HG03159 (cell line): ENCODE measurements around the gene BCR.

Experiments
- ATAC-seq: cut with Tn5 transposase; IDR thresholded peaks from one replicate; pipeline ENCODE4 v1.9.1; 2021; ENCODE audit warnings: mild to moderate bottlenecking, moderate library complexity; ENCODE audit not compliant: unreplicated experiment

The BCR gene

DNA sequence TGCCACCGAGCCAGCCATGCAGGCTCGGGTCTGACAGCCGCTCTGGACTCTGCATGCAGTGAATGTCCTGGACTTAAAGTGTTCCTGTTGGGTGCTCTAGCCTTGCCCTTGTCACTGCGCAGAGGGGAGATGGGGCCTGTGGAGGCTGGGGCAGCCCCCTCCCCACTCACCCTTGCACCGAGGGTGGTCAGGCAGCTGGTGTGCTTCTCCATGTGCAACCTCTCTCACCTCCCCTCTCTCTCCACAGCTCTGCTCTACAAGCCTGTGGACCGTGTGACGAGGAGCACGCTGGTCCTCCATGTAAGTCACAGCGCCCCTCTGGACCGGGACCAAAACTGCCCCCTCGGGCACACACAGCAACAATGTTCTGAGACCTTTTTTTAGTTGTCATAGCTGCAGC, 92.5 kb downstream of the BCR start:
- ATAC-seq = no peak

DNA sequence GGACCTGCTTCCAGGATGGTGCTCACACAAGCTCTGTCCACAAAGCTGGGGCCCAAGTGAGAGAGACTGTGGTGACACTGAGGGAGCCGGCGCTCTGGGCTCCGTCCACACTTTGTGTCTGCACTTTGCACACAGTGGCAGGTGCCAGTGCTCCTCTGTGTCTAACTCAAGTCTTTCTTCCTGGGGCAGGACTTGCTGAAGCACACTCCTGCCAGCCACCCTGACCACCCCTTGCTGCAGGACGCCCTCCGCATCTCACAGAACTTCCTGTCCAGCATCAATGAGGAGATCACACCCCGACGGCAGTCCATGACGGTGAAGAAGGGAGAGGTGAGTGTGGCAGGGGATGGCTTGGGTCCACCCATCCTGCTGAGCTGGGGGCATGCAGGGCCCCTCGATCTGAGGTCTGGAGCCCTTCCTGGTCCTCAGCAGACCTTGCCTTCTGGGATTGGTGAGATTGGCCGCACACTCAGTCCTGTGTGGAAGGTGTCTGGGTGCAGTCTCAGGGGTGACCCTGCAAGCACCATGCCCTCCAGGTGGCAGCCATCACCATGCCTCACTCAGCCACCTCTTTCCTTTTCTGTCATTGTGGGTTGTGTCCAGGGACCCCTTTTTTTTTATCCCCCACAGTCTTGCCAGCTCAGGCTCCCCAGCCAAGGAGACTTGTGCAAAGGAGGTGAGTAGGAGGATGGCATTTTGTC, 93.3 kb downstream of the BCR start:
- no peak for ATAC-seq

GRCh38 chr22:23274146-23274526, 93.8 kb downstream of the BCR start:
- ATAC-seq = no peak

DNA sequence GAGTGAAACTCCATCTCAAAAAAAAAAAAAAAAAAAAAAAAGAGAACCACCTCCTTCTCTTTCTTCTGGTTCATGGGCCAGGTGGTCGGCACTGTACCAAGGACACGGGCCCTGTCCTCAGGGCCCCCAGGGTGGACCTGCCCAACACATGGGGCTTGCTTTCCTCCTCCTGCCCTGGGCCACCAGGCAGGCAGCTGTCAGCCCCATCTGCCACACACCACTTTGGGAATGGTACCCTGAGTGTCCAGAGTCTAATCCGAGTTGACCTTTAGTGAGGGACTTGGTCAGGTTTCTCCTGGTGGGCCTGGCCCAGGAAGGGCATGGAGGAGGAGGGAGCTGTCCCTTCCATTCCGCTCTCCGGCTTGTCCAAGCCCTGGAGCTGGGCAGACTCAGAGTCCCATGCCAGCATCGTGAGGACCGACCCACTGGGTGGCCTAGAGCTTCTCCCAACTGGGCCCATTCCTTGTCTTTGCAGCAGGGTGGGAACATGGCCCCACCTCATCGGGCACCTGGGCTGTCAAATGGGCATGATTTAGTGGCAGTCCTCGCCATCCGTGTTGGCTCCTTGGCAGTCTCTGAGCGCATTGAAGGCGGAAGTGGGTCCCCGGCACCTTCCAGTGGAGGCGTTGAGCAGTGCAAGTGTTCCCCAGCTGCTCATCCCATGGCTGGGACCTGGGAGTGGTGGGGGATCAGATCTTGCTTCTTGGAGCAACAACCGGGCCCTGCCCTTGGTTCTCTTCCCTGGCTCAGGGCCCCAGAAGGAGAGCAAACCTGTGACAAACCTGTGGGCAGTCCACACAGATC, 94.8 kb downstream of the BCR start:
- no peak for ATAC-seq

DNA sequence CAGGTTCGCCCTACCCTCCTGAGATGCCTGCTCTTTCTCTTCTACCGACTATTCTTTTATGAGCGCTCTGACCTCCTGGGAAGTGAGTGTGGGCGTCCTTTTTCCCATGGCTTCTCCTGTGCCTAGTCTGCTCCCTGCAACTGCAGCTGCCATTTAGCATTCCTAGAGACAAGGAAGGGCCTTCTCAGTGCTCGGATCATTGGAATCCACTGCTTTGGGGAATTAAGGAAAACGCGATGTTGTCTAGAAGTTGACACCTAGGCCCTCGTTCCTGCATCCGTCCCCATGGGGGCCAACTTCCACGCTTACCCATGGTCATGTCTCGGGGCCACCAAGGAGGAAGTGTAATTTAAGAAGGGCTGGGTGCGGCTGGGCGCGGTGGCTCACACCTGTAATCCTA, 95.4 kb downstream of the BCR start:
- ATAC-seq = no peak

DNA sequence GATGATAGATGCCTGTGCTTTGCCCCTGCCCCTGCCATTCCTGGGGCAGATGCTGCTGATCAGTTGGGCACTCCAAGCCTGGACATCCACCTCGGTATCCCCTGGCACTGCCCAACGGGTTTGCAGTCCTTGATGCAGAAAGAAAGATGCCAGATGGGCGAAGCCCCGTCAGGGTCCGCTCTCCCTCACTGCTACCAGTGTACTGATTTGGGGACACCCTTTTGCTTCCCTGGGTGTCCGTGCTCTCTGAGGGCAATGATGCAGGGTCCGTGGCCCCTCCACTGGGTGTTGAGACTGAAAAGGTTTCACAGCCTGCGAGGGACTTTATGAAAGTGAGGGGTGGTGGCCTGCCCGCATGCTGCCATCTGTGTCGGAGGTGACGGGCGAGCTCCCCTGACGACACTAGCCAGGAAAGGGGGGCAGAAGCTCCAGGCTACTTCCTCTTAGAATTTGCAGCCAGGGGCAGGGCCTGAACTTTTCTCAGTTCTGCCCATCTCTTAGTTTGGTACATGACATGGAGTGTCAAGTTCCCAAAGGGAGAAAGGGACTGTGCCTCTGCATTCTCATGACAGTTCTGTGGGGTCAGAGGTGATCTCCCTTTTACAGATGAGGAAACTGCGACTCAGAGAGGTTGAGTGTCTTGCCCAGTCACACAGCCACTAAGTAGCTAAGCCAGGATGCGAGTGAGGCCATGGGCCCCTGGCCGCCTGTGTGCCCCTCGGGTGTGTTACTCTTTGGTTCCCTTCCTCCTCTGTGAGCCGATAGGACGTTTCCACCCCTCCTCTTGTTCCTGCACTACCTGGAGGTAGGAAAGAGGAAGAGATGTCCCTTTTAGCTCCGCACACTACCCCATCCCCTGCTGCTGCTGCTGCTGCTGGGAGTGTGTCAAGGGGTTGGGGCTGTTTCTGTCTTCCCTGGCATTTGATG, 96.6 kb downstream of the BCR start:
- ATAC-seq = no peak

DNA sequence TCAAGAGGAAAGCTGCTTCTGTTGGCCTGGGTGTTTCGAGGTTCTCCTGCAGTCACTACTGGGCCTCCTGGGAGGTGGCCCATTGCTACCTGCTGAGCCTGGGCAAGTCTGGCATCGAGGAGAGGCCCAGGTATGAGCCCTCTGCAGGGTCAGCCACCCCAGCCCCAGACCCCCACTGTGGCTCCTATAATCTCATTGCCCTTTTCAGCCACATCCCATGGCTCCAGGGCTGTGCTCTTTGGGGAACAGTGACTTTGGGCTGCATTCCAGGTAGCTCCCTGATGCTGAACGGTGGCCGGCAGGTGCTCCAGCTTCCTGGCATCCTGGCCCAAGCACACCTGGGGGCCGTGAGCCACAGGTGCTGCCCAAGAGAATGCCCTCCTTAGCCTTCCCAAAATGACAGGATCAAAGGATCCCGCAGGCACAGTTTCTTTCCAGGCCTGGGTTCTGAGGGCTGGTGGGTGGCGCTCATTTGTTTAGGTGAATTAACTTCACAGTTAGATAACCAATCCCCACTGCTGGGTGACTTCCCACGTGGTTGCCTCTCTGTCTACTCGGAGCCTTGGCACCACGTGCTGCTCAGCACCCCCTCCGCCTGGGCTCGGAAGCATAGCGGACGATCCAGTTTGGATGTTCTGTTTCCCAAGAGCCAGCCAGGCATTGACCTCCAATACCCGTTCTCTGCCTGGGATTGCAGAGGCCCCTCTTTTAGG, 97.4 kb downstream of the BCR start:
- ATAC-seq = no peak

- no peak for ATAC-seq
These were observed 98.8 kb downstream of the BCR start for GRCh38 chr22:23278883-23279675.

DNA sequence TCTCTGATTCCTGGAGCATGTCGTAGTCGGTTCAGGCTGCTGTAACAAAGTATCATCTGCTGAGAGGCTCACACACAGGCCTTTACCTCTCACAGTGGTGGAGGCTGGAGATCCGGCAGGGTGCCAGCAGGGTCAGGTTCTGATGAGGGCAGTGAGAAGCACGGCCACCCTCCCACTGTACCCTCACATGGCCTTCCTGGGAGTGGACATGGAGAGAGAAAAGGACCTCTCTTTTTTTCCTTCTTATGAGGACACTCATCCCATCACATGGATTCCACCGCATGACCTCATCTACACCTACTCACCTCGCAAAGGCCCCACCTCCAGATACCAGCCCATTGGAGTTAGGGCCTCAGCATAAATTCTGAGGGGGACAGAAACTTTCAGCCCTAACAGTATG, 99.5 kb downstream of the BCR start:
- ATAC-seq = no peak

GRCh38 chr22:23280356-23281052, 100.2 kb downstream of the BCR start:
- ATAC-seq = no peak

GRCh38 chr22:23281053-23281405, 100.7 kb downstream of the BCR start:
- no peak for ATAC-seq

- no peak for ATAC-seq
These were observed 101.2 kb downstream of the BCR start for GRCh38 chr22:23281406-23282088.

DNA sequence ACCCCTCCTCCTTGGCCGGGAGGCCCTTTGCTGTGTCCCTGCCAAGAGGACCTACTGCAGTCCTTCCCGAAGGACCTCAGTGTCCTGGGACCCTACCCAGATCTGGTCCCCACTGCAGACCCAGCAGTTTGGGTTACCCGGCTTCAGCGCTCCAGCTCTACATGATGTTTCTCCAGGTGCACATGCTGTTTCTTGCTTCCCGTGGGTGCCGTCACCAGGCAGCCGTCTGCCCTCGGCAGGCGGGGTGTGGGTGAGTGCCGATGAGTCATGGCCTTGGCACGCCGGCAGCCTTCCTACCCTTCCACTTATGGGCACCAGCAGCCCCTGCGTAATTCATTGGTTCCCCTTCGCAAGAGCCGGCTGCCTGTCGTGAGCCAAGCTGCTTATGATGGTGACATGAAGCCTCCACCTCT, 101.8 kb downstream of the BCR start:
- no peak for ATAC-seq

DNA sequence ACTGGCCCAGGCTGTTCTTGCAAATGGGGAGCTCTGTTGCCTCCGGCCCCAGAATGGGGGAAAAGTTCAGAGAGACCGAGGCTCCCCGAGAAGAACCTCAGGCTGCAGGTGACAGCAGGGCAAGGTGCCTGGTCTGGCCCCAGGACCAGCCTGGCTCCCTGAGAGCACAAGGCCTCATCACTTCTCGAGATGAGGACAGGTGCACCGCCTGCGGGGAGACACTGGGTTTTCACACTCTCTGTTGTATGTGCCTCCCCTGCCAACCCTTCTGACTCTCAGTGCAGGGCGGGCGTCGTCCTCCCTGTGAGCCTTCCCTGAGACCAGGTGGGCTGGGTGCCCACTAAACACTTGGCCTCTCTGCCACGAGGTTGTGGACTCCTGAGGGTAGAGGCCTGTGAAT, 102.2 kb downstream of the BCR start:
- ATAC-seq = no peak

DNA sequence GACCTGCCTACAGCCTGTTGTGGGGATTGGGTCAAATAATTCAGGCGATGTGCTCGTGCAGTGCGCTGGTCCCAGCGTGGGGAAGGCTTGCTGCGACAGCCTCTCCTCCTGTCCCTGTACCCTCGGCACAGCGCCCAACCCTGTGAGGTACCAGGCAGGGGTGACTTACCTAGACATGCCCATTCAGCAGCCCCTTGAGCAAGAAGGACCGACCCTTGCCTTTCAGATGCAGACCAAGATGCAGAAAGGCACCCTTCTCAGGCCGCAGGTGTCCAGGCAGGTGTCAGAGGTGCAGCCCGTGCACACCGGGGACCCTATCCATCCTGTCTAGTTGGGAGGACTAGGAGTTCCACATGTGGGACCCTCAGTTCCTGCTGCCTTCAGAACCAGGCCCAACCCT, 102.7 kb downstream of the BCR start:
- ATAC-seq = no peak

GRCh38 chr22:23283591-23284503, 103.5 kb downstream of the BCR start:
- ATAC-seq = no peak

DNA sequence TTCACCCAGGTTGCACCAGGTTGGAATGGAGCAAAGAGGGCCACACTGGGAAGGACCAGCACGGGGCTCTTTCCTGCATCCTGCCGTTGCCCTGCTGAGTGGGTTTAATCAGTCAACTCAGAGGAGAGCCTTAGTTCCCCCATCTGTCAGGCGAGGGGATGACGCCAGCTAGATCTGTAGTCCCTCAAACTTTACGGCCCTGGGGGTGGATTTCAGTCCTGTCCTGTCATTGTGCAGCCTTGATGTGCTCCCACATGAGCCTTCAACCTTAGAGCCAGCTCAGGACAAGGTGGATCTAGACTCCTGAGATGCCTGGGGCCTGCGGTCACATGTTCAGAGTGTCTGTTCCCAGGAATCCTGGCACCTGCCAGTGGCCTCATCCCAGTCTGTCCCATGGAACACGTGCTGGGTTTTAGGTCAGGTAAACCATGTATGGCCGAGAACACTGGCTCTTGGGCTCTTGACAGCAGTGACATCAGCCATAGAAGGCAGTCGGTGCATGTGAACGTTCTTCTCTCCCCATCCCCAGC, 104.3 kb downstream of the BCR start:
- no peak for ATAC-seq

DNA sequence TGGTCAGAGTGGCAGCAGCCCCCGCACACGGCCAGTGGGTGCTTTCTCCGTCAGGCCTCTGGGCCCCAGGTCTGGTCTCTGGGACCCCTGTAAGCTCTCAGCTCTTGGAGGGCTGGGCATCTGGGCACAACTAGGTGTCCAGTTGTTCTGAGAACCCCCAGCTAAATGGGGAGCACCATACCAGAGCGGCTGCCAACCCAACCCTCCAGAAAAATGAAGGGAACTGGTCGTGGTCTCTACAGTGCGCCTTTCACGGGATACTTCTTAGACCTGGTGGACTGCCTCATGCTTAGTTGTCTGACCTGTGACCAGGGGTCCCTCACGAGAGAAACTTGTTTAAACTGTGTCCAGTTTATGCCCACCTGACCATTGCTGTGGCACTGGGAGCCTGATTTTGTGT, 104.9 kb downstream of the BCR start:
- no peak for ATAC-seq
